NCI-H2107 (cell line): ENCODE data around the gene CACNA2D4.

ENCODE experiments used
- DNase-seq: peaks from one replicate; lab custom pipeline; 2025; lab: John Stamatoyannopoulos, UW

Gene CACNA2D4

DNA sequence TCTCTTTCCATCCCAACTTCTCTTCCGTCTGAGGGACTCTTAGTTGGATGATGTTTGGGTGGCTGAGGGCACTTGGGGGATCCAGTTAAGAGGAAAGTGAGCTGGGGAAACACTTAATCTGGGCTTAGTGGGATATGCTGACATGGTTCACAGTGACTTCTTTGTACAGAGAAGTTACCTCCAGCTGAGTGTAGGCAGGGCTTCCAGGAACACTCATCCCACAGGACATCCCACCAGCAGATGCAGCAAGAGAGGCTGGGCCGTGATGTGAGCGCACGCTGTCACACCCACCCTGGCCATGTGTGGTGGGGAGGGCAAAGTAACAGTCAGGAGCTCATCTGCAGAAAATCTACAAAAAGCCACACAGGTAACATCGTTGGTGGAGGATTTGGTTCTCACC lies 832 bp upstream of the CACNA2D4 start:
- DNase-seq: no peak

DNA sequence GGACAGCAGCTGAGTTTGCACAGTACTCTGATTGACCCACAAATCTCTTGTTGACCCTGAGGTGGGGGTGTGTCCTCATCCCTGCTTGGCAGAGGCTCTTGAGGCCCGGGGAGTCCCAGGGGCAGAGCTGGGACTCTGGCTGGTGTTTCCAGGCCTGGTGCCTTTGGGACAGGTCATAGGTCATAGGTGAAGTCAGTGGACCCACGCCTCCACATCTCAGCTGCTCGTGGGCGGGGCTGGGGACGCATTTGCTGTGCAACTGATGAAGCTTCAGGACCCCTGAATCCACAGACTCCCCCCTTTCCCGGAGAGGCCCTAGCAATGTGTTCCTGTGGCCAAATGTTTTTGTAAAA lies 408 bp upstream of the CACNA2D4 start:
- no peak for DNase-seq

DNA sequence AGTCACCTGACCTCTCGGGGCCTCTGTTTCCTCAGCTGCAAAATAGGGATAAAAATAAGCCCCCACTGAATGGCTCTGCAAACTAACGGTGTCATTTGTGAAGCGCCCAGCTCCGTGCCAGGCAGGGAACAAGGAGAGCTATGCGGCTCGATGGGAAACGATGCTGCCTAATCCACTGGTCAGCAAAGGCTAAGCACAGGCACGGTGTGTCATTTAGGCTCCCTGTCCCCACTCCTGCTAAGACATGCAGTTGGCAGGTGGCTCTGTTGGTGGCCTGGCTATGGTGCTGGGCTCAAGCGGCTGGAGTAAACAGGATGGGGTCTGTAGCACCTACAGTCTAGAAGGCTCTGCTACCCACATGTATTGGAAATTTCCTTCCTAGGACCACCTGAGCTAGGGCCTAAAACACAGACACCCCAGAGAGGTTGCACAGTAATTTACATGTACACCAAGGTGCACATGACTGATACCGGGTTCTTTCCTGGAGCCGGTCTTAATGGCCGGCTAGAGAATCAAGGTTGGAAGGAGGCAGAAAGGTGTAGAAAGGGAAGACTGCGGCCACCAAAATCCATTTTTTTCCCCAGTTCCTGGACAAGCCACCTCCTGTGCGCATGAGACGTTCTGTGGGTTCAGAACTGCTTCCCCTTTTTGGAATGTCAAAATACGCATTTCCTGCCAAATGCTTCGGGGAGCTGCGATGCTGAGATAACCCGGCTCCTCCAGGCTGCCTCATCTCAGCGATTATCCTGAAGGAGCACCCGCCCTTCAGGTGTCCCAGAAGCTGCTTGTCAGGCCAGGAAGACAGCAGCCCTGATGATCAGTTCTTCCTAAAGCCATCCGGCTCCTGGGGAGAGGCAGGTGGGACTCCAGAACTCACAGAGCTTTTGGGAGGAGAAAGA lies 1.0 kb downstream of the CACNA2D4 start:
- no peak for DNase-seq

DNA sequence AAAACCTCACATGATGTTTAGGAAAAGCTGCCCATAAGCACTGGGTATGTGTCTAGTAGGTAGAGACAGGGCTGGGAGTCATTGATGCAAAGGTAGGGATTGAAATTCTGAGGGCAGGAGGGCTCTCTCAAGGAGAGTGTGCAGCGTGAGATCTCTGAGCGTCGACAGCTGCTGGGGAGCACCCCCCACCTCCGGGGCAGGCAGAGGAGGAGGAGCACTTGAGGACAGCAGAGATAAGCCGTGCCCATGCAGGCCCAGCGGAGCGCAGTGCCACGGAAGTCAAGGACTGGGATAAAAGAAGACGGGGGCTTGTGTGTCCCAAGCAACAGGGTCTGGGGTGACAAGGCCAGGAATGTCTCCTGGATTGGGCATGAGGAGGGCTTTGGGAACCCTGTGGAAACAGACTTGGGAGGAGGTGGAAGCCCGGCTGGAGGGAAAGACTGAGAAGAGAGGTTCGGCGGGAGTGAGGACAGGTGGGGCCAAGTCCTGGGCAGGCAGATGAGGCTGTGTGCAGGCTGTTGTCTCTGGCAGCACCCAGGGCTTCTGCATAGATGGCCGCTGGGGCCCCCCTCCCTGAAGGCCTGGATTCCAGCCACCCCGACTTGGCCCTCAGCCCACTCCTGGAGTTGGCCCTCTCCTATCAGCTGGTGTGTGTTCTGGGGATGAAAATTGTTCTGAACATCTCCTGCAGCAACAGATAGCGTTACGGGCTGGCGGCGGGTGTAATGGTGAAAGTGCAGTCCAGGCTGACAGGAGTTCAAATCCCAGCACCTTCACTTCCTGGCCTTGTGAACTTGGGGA lies 1.9 kb downstream of the CACNA2D4 start:
- no peak for DNase-seq

DNA sequence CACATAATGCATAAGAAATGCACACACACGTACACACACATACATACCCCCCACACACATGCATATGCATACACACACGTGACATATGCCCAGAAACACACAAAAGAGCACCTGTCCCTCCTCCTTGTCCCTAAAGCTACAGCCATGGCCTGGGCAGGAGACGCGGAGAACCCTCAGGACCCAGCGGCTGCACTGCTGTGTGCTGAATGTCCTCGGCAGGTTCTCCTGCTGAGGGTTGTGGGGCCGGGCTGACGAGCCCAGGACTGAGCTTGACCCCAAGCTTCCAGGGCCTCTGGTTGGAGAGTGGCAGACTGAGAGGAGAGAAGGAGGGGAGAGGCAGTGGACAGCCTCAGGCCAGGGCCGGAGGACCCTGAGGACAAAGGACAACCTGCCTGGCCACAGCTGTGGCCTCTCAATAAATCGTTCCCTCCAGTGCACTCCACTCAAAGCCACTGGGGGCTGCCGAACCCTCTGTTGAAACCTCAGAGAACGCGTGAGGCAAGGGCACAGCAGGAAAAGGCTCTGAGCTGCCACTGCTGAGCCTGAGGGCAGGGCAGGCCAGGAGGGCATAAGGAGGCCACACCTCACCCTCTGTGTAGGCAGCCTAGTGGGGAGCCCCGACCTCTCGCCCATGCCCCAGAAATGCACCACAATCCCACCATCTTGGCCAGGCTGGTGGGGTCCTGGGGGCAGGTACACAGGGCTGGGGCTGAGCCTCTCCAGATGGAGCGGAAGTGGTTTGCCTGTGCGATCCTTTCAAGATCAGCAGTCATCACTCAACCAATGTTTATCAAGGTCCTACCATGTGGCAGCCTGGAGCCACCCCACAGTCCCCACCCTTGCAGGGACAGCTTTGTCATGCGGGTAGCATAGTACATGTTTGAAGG lies 3.1 kb downstream of the CACNA2D4 start:
- no peak for DNase-seq

DNA sequence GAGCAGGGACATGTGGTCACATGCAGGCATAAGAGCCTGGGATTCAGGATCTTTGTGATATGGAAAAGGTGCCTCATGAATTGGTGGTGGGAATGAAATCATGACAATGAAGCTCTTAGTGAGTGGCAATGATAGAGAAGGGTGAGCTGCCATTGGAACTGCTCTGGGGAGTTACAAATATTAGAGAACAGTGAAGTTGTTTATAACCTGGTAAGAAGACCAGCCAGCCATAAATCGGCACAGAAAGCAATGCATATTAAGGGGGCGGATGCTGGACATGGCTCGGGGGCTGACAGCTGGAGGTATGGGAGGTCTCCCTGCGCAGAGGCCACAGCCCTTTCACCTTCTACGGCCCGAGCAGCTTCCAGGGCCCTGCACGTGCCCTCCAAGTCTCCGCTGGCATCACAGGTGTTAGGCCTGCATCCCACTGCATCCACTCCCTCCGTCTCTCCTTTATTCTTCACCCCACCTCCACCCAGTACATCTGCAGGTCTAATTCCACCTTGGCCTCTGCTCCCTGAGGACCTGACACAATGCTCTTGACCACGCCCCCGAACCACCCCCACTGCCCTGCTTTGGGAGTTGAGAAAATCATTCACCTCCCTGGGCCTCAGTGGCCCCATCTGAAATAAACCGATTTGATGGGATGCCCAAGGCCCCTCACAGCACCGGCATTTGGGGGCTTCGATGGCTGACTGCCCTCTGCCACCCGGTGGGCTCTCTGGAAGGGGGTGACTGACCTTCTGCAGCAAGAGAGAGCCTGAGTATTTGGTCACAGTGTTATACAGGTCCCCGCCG lies 4.1 kb downstream of the CACNA2D4 start:
- DNase-seq: no peak

DNA sequence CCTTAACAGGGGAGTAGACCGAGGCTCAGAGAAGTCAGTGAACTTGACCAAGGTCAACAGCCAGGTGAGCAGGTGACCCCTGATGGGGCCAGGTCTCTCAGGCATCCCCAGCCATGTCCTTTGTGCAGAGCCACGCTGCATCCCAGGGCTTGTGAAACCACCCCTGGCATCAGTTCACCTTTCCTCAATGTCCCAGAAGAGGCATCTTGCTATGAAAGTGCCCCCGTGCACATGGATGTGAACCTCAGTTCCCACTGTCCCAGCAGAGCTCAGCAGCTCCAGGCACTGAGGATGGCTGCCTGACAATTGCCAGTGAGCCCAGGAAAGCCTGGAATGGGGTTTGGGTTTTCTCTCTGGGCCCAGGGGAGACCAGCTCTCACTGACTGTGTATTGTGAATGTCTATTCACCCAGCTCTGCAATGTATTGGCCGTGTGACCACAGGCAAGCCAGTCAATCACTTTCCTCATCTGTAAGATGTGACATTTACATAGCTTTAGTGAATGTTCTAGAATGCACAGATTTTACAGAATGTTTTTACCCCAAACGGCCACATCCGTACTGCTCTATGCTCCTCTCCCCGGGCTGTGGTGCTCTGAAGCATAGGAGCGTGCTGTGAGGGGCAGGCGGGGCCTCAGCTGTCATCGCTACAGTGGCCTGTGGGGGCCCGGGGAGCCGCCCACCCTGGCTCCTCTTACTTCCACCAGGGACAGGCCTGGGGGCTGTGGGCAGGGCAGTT lies 4.9 kb downstream of the CACNA2D4 start:
- no peak for DNase-seq

DNA sequence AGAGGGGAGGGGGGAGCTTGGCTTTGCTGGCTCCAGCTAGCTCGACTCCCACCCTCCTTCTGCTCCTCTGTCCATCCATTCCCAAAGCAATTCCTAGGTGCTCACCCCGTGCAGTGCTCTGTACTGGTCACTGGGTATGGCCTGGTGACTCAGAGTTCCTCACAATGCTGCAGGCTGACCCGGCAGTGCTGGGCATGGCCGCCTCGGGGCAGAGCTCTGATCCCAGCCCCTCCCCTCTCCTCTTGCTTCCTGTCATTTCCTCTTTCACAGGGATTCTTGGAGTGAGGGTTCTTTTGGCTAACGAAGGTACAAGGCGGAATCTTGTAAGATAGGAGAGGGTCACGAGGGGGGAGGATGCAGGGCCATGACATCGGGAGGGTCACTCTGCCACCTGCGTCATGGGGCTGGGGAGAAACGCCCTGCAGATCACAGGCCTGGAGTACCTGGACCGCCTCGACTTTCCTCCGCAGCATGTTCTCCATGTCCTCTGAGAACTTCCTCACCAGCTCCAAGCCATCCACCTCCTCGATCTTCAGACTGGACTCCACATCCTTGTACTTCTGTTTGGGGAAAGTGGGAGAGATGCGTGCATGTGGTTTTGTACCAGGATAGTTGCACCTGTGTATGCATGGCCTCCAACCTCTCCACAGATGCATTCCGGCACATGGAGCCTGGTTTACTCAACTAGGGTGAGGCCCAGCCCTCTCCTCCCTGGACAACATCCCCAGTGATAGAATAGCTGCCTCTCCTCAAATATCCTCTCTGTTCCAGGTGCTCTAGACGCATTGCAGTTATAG lies 5.7 kb downstream of the CACNA2D4 start:
- no peak for DNase-seq

DNA sequence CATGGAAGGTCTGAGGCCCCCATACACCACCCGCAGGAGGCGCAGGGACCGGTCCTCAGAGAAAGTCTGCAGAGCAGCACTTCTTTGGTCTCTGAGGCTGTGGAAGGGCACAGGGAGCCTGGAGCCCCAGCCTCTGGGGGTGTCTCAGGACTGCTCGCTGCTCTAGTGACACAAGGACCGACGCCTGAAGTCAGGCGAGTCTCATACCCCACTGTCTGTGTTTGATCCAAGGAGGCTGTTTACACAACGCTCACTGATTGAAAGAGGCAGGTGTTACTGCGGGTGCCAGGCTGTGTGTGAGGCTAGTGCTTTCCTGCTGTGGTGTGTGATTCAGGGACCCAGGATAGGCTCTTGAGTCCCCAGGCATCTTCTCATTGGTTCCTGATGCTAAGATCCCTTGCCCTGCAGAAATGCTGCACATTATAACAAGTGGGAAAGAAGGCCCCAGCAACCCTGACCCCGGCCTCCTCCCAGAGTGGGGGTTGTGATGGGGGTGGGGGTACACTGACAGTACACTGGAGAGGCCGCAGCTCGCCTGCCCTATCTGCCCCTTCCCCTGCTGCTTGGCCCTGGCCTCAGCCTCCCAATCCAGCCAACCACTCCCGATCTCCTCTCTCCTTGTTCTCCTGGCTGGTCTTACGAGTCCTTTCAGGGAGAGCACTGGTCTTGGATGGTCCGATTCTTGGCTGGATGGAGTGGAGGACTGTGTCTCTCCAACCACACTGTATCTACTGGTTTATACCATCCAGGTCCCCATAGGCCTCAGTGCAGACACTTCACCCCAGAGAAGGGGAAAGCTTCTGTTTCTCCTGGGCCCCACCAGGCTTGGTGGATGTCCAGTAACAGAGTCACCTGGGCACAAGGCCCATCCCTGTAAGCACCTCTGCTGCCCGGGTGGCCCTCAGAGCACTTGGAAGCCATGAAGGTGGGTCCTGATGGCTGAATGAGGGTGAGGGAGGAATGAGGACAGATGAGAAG lies 6.6 kb downstream of the CACNA2D4 start:
- peak; percentile 68 for DNase-seq

DNA sequence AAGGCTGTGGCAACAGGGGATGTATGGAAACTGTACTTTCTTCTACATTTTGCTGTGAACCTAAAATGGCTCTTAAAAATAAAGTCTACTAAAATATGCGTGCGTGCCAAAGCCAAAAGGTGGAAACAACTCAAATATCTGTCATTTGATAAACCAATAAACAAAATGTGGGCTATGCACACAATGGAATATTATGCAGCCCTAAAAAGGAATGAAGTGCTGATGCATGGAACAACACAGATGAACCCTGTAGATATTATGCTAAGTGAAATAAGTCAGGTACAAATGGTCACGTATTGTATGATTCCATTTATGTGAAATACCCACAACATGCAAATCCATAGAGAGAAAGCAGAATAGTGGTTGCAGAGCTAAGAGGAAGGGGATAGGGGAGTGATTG lies 8.0 kb downstream of the CACNA2D4 start:
- DNase-seq: no peak

DNA sequence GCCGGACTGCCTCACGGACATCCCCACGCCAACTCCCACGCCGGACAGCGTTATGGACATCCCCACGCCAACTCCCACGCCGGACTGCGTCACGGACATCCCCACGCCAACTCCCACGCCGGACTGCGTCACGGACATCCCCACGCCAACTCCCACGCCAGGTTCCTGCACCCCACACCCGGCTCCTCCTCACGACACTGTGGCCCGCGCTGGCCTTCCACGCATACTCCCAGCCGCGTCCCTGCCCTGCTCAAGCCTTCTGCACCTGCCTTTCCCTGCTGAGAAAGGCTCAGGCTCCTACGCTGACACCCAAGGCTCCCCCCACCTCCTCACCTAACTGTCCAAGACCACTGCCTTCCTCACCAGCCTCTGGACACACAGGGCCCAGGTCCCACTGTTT lies 9.7 kb downstream of the CACNA2D4 start:
- no peak for DNase-seq

DNA sequence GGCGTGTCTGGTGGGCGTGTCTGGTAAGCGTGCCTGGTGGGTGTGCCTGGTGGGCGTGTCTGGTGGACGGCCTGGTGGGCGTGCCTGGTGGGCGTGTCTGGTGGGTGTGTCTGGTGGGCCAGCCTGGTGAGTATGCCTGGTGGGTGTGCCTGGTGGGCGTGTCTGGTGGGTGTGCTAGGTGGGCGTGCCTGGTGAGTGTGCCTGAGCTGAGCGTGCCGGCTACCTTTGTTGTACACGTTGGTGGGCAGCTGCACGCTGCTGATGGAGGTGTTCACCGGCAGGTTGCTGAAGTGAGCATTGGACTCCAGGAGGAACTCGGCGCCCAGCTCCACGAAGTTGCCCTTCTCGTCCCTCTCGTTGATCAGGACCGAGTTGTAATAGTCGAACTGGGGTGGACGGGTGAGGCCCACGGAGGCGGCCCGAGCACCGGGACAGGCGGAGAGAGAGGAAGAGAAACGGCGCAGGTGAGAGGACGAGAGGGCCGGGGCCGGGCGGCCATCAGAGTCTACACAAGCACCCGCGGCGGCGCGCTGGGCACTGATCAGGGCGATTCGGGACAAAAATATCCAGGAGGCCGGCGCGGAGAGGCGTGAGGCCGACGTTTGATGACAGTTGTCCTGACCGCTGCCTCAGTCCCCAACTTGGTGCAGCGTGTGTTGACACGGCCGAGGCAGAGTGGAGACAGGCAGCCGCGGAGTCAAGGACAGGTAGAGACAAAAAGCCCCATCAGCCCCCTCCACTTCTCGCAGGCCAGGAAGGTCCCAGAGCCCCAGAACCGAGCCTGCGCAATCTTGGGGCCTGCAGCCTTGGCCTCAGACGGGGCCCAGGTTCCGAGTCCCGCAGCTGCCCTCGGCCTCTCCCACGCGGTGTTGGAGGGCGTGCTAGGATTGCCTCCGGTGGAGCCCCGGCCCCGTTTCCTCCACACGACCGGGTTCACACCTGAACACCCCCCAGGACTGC lies 10.5 kb downstream of the CACNA2D4 start:
- no peak for DNase-seq

DNA sequence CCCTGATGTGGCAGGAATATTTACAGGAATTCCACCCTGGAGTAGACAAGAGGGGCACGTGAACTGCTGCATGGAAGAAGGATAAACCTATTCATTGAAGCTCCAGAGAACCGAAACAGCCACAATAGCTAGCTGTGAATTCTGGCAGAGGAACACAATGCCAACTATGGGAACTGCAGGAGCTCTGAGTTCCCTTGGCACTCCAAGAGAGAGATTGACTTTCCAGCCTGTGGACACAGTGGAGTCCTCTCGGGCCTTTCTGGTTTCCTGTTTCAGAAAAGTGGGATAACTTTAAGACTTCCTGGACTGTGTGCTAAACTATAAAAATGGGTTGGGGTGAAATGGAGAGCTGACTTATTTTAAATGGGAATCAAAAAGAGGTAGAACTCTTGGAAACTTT lies 11.9 kb downstream of the CACNA2D4 start:
- DNase-seq: no peak

DNA sequence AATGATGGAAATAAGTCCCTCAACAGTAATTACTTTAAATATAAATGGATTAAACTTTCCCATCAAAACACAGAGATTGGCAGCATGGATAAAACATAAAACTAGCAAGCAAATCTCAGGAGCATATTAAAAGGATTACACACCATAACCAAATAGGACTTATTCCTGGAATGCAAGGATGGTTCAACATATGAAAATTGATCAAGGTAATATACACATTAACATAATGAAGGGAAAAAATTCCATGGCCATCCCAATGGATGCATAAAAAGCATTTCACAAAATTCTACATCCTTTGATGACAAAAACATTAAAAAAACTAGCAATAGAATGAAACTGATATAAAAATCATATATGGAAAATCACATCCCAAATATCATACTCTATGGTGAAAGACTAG lies 13.6 kb downstream of the CACNA2D4 start:
- DNase-seq: no peak

DNA sequence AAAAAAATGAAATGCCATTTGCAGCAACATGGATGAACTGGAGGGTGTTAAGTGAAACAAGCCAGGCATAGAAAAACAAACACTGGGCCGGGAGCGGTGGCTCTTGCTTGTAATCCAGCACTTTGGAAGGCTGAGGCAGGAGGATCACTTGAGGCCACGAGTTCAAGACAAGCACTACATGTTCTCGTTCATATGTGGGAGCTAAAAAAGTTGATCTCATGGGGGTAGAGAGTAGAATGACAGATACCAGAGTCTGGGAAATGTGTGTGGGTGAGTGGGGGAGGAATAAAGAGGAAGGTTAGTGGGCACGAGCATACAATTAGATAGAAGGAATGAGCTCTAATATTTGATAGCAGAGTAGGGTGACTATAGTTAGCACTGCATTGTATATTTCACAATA lies 21.5 kb downstream of the CACNA2D4 start:
- DNase-seq: no peak

DNA sequence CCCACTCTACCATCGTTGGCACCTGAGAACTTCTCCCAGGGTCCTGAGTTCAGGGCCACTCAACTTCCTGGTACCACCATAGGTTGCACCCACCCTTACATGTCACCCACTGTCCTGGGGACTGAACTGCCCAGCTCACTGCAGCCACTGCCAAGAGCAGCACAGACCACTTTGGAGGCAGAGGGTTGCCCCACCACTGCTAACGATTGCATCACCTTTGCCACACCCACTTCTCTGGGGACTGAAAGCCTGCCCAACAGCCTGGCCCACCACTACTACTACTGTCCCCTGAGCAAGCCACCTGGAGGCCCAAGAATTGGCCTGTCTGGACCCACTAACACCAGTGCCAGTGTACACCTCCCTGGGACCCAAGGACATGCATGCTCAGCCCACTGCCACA lies 27.6 kb downstream of the CACNA2D4 start:
- DNase-seq: no peak

DNA sequence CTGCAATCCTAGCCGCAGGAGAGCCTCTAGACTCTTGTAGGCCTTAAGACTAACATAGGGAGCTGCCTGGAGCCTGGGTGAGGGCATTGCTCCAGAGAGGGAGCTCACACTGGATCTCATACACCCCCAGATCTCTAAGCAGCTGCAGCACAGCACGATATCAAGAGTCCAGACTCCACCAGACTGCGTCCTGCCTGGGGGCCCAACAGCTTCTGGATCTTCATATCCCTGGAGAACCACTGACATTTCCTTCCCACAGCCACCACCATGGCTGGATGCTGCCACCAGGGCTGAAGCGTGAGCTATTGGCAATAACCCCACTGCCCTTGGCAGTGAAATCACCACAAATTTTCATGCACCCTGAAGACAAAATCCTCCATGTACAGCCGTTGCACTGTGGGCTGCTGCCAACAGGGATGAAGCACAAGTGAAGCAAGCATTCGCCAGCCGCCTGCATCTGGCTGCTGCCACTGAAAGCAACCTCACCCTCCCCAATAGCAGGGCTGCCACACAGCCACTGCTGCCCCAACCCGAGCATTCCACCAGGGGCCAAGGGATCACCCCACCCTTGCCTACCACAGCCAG lies 28.2 kb downstream of the CACNA2D4 start:
- no peak for DNase-seq
